Karpas-422 (cell line): Measurements from ENCODE around the gene RETSAT. TPM values are rescaled to one million over a fixed set of nuclear protein-coding genes. Genes with fewer than 3 reads are reported as not detected.
"Not testable (repeated sequence)": the region's sequence is repeated elsewhere in the genome, so short reads cannot be mapped to it uniquely, and the experiment has no call there.

ENCODE experiments used
- DNase-seq: peaks from one replicate; pipeline ENCODE4 v3.0.0-alpha.2; 2015
- H2AFZ ChIP-seq: fragments of 200-600 bp; sonication (generic); 2 replicates; pipeline ENCODE4 v1.6.1; 2014; ENCODE audit warnings: antibody characterized with exemption, low read length, mixed read lengths
- H3K27ac ChIP-seq: fragments of 200-600 bp; sonication (generic); 2 replicates; pipeline ENCODE4 v1.5.1; 2014; ENCODE audit warnings: mild to moderate bottlenecking, low read length, moderate library complexity
- H3K27me3 ChIP-seq: fragments of 200-600 bp; sonication (generic); 2 replicates; pipeline ENCODE4 v1.6.1; 2014; ENCODE audit warnings: low read length, mixed read lengths
- H3K36me3 ChIP-seq: fragments of 200-600 bp; sonication (generic); 2 replicates; pipeline ENCODE4 v1.6.1; 2014; ENCODE audit warnings: low read length, mixed read lengths; ENCODE audit not compliant: insufficient read depth
- H3K4me1 ChIP-seq: fragments of 200-600 bp; sonication (generic); 2 replicates; pipeline ENCODE4 v1.6.1; 2014; ENCODE audit warnings: mild to moderate bottlenecking, low read length, mixed read lengths
- H3K4me2 ChIP-seq: fragments of 200-600 bp; sonication (generic); 2 replicates; pipeline ENCODE4 v1.6.1; 2014; ENCODE audit warnings: low read length, low read depth, mild to moderate bottlenecking; ENCODE audit not compliant: poor library complexity, severe bottlenecking
- H3K4me3 ChIP-seq: fragments of 200-600 bp; sonication (generic); 2 replicates; pipeline ENCODE4 v1.5.1; 2014; ENCODE audit warnings: mild to moderate bottlenecking, antibody characterized with exemption, low read length, mixed read lengths
- H3K79me2 ChIP-seq: fragments of 200-600 bp; sonication (generic); 2 replicates; pipeline ENCODE4 v1.6.1; 2014; ENCODE audit warnings: mild to moderate bottlenecking, low read length, mixed read lengths
- H3K9ac ChIP-seq: fragments of 200-600 bp; sonication (generic); 2 replicates; pipeline ENCODE4 v1.6.0; 2014; ENCODE audit warnings: low read length
- H3K9me2 ChIP-seq: fragments of 200-600 bp; sonication (generic), shearing (Covaris generic); replicated peaks from 2 replicates; pipeline ENCODE4 v1.6.0; 2014; ENCODE audit warnings: mild to moderate bottlenecking, low read length, moderate library complexity; ENCODE audit not compliant: insufficient read depth
- H3K9me3 ChIP-seq: fragments of 300-700, 200-600 bp; sonication (generic); 2 replicates; pipeline ENCODE4 v1.6.1; 2014; ENCODE audit warnings: low read length, mixed read lengths
- H4K20me1 ChIP-seq: fragments of 200-600 bp; sonication (generic); 2 replicates; pipeline ENCODE4 v1.6.1; 2014; ENCODE audit warnings: mild to moderate bottlenecking, antibody characterized with exemption, low read length, low read depth; ENCODE audit not compliant: insufficient read depth
- total RNA-seq: library from RNA; depleted of rRNA; stranded (reverse); fragments of >200 nt; shearing (Covaris generic); gene quantifications from 2 replicates; pipeline ENCODE4 v1.2.3, GENCODE V29; 2014; ENCODE audit warnings: low replicate concordance

Gene RETSAT
- total RNA-seq, 1 experiment from 2014 or later = 21.6 TPM

GRCh38 chr2:85355073-85355410, 714 bp upstream of the RETSAT start:
- Histone ChIP-seq H3K79me2 (peaks cover 44% of the 10 kb centered on the region), H3K36me3 (peaks cover 13% of the 10 kb centered on the region; the same call in 1 of the 2 replicates), H3K4me2 (peak overlapping the region; percentile 80), H3K9me2 (no peaks in the 10 kb centered on the region), H4K20me1 (no peaks in the 10 kb centered on the region), H3K4me3 (peak overlapping the region; percentile 80), H3K4me1 (peaks cover 25% of the 10 kb centered on the region), H3K27ac (no peak overlapping the region), H3K9me3 (no peaks in the 10 kb centered on the region), H3K9ac (peak overlapping the region; percentile 72), H2AFZ (peak overlapping the region; percentile 38), H3K27me3 (no peaks in the 10 kb centered on the region)
- DNase-seq = peak; percentile 67

- Histone ChIP-seq H3K36me3 (peaks cover 21% of the 10 kb centered on the region; the same call in 1 of the 2 replicates), H3K9ac (peak overlapping the region; percentile 85), H3K4me2 (peak overlapping the region; percentile 97), H3K4me1 (peaks cover 25% of the 10 kb centered on the region), H3K4me3 (peak overlapping the region; percentile 80), H3K79me2 (peaks cover 44% of the 10 kb centered on the region), H3K9me3 (no peaks in the 10 kb centered on the region), H3K27me3 (no peaks in the 10 kb centered on the region), H4K20me1 (no peaks in the 10 kb centered on the region), H3K27ac (peak overlapping the region; percentile 15; the same call in 1 of the 2 replicates), H2AFZ (peak overlapping the region; percentile 40), H3K9me2 (no peaks in the 10 kb centered on the region)
- peak; percentile 72 for DNase-seq
Measured at GRCh38 chr2:85353876-85354285, 447 bp downstream of the RETSAT start.

GRCh38 chr2:85347599-85347998, 6.7 kb downstream of the RETSAT start:
- H3K4me2 ChIP-seq = no peak overlapping the region
- no peak for DNase-seq
- H3K9ac ChIP-seq = no peak overlapping the region
- H3K27me3 ChIP-seq = no peaks in the 10 kb centered on the region
- no peak overlapping the region for H2AFZ ChIP-seq
- peaks cover 5% of the 10 kb centered on the region for H3K79me2 ChIP-seq
- H3K4me1 ChIP-seq = peaks cover 1% of the 10 kb centered on the region
- no peak overlapping the region for H3K27ac ChIP-seq
- no peaks in the 10 kb centered on the region for H4K20me1 ChIP-seq
- peaks cover 18% of the 10 kb centered on the region; the same call in 1 of the 2 replicates for H3K36me3 ChIP-seq
- H3K9me3 ChIP-seq = no peaks in the 10 kb centered on the region
- no peaks in the 10 kb centered on the region for H3K9me2 ChIP-seq
- no peak overlapping the region for H3K4me3 ChIP-seq

GRCh38 chr2:85344356-85344954, 9.9 kb downstream of the RETSAT start:
- no peak for DNase-seq
- Histone ChIP-seq H4K20me1 (no peaks in the 10 kb centered on the region), H3K27ac (no peak overlapping the region), H2AFZ (no peak overlapping the region), H3K4me2 (no peak overlapping the region), H3K36me3 (peaks cover 4% of the 10 kb centered on the region; the same call in 1 of the 2 replicates), H3K9me3 (no peaks in the 10 kb centered on the region), H3K9ac (no peak overlapping the region), H3K79me2 (no peaks in the 10 kb centered on the region), H3K9me2 (no peaks in the 10 kb centered on the region), H3K4me1 (no peaks in the 10 kb centered on the region), H3K27me3 (no peaks in the 10 kb centered on the region), H3K4me3 (no peak overlapping the region)

GRCh38 chr2:85343207-85343895, 11.0 kb downstream of the RETSAT start:
- not testable (repeated sequence) for H3K9me2 ChIP-seq, H3K9me3 ChIP-seq, H3K79me2 ChIP-seq, H3K27me3 ChIP-seq, H3K4me1 ChIP-seq, DNase-seq, H4K20me1 ChIP-seq, H2AFZ ChIP-seq, H3K36me3 ChIP-seq, H3K4me3 ChIP-seq, H3K9ac ChIP-seq, H3K27ac ChIP-seq, H3K4me2 ChIP-seq

GRCh38 chr2:85342156-85342555, 12.2 kb downstream of the RETSAT start:
- H3K79me2 ChIP-seq = no peaks in the 10 kb centered on the region
- no peak overlapping the region for H2AFZ ChIP-seq
- DNase-seq = no peak
- H3K9me3 ChIP-seq = no peaks in the 10 kb centered on the region
- no peak overlapping the region for H3K9ac ChIP-seq
- no peaks in the 10 kb centered on the region for H3K27me3 ChIP-seq
- no peaks in the 10 kb centered on the region for H3K9me2 ChIP-seq
- no peaks in the 10 kb centered on the region for H3K4me1 ChIP-seq
- H3K4me2 ChIP-seq = no peak overlapping the region
- no peaks in the 10 kb centered on the region; the same call in 1 of the 2 replicates for H3K36me3 ChIP-seq
- no peak overlapping the region for H3K27ac ChIP-seq
- no peaks in the 10 kb centered on the region for H4K20me1 ChIP-seq
- no peak overlapping the region for H3K4me3 ChIP-seq

GRCh38 chr2:85341269-85342029, 12.9 kb downstream of the RETSAT start:
- Histone ChIP-seq H3K36me3 (no peaks in the 10 kb centered on the region; the same call in 1 of the 2 replicates), H3K9ac (no peak overlapping the region), H4K20me1 (no peaks in the 10 kb centered on the region), H3K4me2 (no peak overlapping the region), H3K4me1 (no peaks in the 10 kb centered on the region), H3K79me2 (no peaks in the 10 kb centered on the region), H3K4me3 (no peak overlapping the region), H2AFZ (no peak overlapping the region), H3K9me3 (no peaks in the 10 kb centered on the region), H3K27ac (no peak overlapping the region), H3K9me2 (no peaks in the 10 kb centered on the region), H3K27me3 (no peaks in the 10 kb centered on the region)
- DNase-seq = no peak
